ENCODE measurements around the gene FZD7. TPM values are rescaled to one million over a fixed set of nuclear protein-coding genes. Genes with fewer than 3 reads are reported as not detected.

The FZD7 gene
- total and polyA plus RNA-seq, 2 of the 8 experiments (the other 6 are each of a cell fraction or from before 2014, with no cell fraction given) = 176 to 246 TPM

DNA sequence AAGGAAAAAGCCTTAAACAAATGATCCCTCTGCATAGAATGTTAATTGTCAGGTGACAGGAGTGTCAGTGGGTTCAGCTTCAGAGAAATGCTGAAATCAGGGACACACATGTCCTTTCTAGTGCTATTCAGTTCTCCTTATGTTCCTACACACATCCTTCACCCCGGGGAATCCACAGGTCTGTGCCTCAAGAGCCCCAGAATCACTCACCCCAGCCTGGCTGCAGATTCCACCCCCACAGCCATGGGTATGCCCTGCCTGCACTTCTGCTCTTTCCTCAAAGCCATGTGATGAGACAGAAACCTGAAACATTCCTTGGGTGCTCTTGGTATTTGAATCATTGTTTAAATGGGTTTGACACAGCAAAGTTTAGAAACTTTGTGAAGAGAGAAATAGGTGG lies 27.4 kb upstream of the FZD7 start:
- no peak overlapping the region for H3K56ac ChIP-seq (replicated peaks; ENCODE audit: insufficient read length, low read depth, low read length)
- no peaks in the 10 kb centered on the region for H3K27me3 ChIP-seq (replicated peaks in 1 of 4; ENCODE audit: control insufficient read depth in 3 of 4, extremely low read depth in 1 of 4, insufficient read depth in 3 of 4, low read length in 3 of 4)
- no peaks in the 10 kb centered on the region for H3K9me3 ChIP-seq (ENCODE audit: insufficient read depth in 2 of 2, low read depth in 1 of 2, low read length in 1 of 2)
- 0 out of 2 replicates have a peak overlapping the region, but pooled peaks have one; percentile 46 for H2BK15ac ChIP-seq (ENCODE audit: low read length)
- 89% methylated on average over 1 of the region's 1 CpG; no CpG with 5 or more reads in 1 of the 2 experiments for WGBS, 2 experiments (ENCODE audit: extremely low coverage in 1 of 2, insufficient coverage in 1 of 2, insufficient read length in 1 of 2, insufficient replicate concordance in 2 of 2, low coverage in 1 of 2, low lambda C conversion rate in 2 of 2, missing lambda C conversion rate in 1 of 2)
- H3K9ac ChIP-seq (replicated peaks in 1 of 4; ENCODE audit: extremely low read depth in 1 of 4, low read depth in 3 of 4, low read length in 3 of 4) = no peak overlapping the region
- no peak overlapping the region for H4K5ac ChIP-seq (ENCODE audit: insufficient read length, low read depth, low read length)
- 0 out of 2 replicates have a peak overlapping the region, but pooled peaks have one; percentile 72 for H3K18ac ChIP-seq (ENCODE audit: extremely low read depth, low read length)
- H3K4ac ChIP-seq (replicated peaks; ENCODE audit: insufficient read length, low read depth, low read length) = no peak overlapping the region
- ChIA-PET POLR2A (ENCODE audit: partially characterized antibody) (interaction anchor here (0.9 to 2.5 kb wide), 5 partner anchors 10 to 35 kb away, joined by 4 to 10 read pairs (median 7); no protein-coding TSS in a partner anchor), CTCF (ENCODE audit: partially characterized antibody) (interaction anchor here (1.0 to 3.1 kb wide), 2 partner anchors 35 to 41 kb away, joined by 3 to 15 read pairs; no protein-coding TSS in a partner anchor)
- H2BK20ac ChIP-seq (ENCODE audit: low read length) = no peak overlapping the region
- no peak overlapping the region for H2AK5ac ChIP-seq (ENCODE audit: low read depth, low read length)
- H2AFZ ChIP-seq (ENCODE audit: low read length) = no peak overlapping the region
- no peak overlapping the region; the same call in 1 of the 2 replicates for H2BK5ac ChIP-seq (ENCODE audit: low read depth, low read length)
- no peak for DNase-seq (ENCODE audit: low read depth in 1 of 2, low spot score in 2 of 2)
- H4K91ac ChIP-seq (replicated peaks; ENCODE audit: insufficient read length, low read length) = no peak overlapping the region
- H3K79me1 ChIP-seq (ENCODE audit: low read depth, low read length) = no peaks in the 10 kb centered on the region
- TF ChIP-seq, protein P1, sequence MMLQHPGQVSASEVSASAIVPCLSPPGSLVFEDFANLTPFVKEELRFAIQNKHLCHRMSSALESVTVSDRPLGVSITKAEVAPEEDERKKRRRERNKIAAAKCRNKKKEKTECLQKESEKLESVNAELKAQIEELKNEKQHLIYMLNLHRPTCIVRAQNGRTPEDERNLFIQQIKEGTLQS (IDR thresholded peaks at IDR 0.05; ENCODE audit: insufficient read depth, low read depth, low read length) = no peak
- TF ChIP-seq CREB1 (IDR thresholded peaks at IDR 0.05) (no peak), ZNF274 (IDR thresholded peaks at IDR 0.05; ENCODE audit: borderline replicate concordance, extremely low read depth, low read length) (no peak), FOSL1 (IDR thresholded peaks at IDR 0.05; ENCODE audit: insufficient read depth, low read depth, low read length) (no peak)
- no peaks in the 10 kb centered on the region for H4K20me1 ChIP-seq (replicated peaks in 1 of 2; ENCODE audit: control insufficient read depth in 1 of 2, insufficient read depth in 2 of 2, low read length in 2 of 2)
- FAIRE-seq = no peak
- peaks cover 0 to 4% (median 0%) of the 10 kb centered on the region in 4 experiments; a peak in 3 of 7 replicates for H3K4me1 ChIP-seq (replicated peaks in 1 of 4; ENCODE audit: control insufficient read depth in 3 of 4, insufficient read depth in 4 of 4, low read length in 3 of 4)
- no peak overlapping the region for H3K4me2 ChIP-seq (ENCODE audit: insufficient read depth in 1 of 2, low read depth in 2 of 2, low read length in 2 of 2)
- H3K27ac ChIP-seq (ENCODE audit: low read depth, low read length) = no peak overlapping the region
- no peak overlapping the region for H3K4me3 ChIP-seq (ENCODE audit: extremely low read depth in 1 of 4, insufficient read depth in 2 of 4, low read depth in 3 of 4, low read length in 4 of 4)
- H2BK12ac ChIP-seq (ENCODE audit: low read depth, low read length) = no peak overlapping the region
- no peak overlapping the region for H3K23ac ChIP-seq (ENCODE audit: insufficient read length)
- no peaks in the 10 kb centered on the region for H3K23me2 ChIP-seq (ENCODE audit: low read depth, low read length)
- no peak overlapping the region for H3K14ac ChIP-seq (ENCODE audit: insufficient read length)
- no peak overlapping the region for H2BK120ac ChIP-seq (replicated peaks; ENCODE audit: low read depth, low read length)
- no peak overlapping the region for H4K8ac ChIP-seq (ENCODE audit: extremely low read depth, insufficient read depth, low read length)
- no peaks in the 10 kb centered on the region; a peak in 1 of 8 replicates for H3K36me3 ChIP-seq (ENCODE audit: control insufficient read depth in 2 of 4, insufficient read depth in 4 of 4, low read length in 3 of 4)
- no peaks in the 10 kb centered on the region for H3K79me2 ChIP-seq (ENCODE audit: control insufficient read depth in 1 of 2, insufficient read depth in 2 of 2, low read length in 2 of 2)

Data from H1 (cell line).